Measurements from ENCODE around the gene KCNQ5.

Gene KCNQ5

DNA sequence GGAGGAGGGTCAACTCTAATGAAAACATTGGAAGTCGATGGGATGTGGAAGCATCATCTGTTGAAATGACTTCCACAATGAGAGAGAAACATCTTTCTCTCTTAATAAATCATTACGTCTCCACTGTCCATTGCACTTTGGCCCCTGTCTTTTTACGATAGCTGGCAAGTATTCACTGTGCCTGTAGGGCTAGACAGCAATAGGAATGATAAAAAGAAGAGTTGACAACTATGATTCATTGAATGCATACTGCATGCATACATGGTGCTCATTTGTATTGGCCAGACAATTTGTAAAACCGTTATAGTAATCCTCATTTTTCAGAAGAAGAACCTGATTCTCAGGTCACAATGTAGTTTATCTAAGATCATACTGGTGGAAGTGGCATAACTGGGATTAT lies 220.3 kb downstream of the KCNQ5 start:
- H3K4me3 ChIP-seq (ENCODE audit: low read depth, low read length): no peak overlapping the region
- no peak for TF ChIP-seq CTCF (IDR thresholded peaks at IDR 0.05; ENCODE audit: borderline replicate concordance, insufficient read depth, low read depth, low read length)

DNA sequence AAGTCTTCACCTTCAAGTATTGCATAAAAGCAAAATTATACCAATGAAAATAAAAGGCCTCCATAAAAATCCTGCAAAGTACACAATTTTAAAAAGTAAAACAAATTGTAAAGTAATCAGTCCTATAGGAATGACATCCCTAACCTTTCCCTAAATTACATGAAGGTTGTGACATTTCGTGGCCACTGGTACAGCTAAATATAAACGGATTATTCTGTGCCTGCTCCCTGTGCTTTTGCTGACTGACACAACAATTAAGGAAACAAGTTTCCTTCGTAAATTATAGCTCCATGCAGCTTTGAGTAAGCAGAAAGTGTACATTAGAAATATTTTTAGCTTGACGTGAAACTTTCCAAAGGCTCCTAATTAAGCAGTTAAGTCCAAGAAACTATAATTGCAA lies 222.8 kb downstream of the KCNQ5 start:
- H3K4me3 ChIP-seq (ENCODE audit: low read depth, low read length): no peak overlapping the region
- no peak for TF ChIP-seq CTCF (IDR thresholded peaks at IDR 0.05; ENCODE audit: borderline replicate concordance, insufficient read depth, low read depth, low read length)

- no peak overlapping the region for H3K4me3 ChIP-seq (ENCODE audit: low read depth, low read length)
- TF ChIP-seq CTCF (IDR thresholded peaks at IDR 0.05; ENCODE audit: borderline replicate concordance, insufficient read depth, low read depth, low read length): no peak
These were observed 227.5 kb downstream of the KCNQ5 start for GRCh38 chr6:72849346-72849745.

GRCh38 chr6:72850040-72850439 lies 228.2 kb downstream of the KCNQ5 start:
- no peak for TF ChIP-seq CTCF (IDR thresholded peaks at IDR 0.05; ENCODE audit: borderline replicate concordance, insufficient read depth, low read depth, low read length)
- no peak overlapping the region for H3K4me3 ChIP-seq (ENCODE audit: low read depth, low read length)

GRCh38 chr6:72850469-72850868 lies 228.6 kb downstream of the KCNQ5 start:
- H3K4me3 ChIP-seq (ENCODE audit: low read depth, low read length): no peak overlapping the region
- no peak for TF ChIP-seq CTCF (IDR thresholded peaks at IDR 0.05; ENCODE audit: borderline replicate concordance, insufficient read depth, low read depth, low read length)

DNA sequence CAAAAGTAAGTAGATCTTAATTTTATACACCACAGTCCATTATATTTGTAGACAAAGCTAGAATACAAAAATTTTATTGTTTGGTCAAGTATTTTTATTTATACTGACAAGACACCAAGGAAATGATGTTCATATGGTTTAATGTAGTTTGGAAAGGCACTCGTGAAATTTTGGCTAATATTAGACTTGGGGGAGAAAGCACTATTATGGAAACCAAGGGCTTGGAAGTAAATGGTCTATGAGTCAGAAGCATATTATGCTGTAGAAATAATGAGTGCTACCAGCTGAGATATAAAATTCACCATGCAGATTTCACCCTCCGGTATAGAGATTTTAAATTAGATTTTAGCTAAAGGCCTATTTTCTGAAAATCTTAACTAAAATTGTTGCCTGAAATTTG lies 233.6 kb downstream of the KCNQ5 start:
- H3K4me3 ChIP-seq (ENCODE audit: low read depth, low read length): no peak overlapping the region
- no peak for TF ChIP-seq CTCF (IDR thresholded peaks at IDR 0.05; ENCODE audit: borderline replicate concordance, insufficient read depth, low read depth, low read length)

GRCh38 chr6:72856801-72857200 lies 234.9 kb downstream of the KCNQ5 start:
- TF ChIP-seq CTCF (IDR thresholded peaks at IDR 0.05; ENCODE audit: borderline replicate concordance, insufficient read depth, low read depth, low read length): no peak
- no peak overlapping the region for H3K4me3 ChIP-seq (ENCODE audit: low read depth, low read length)
